GM23338 (cell line): ENCODE data around the gene DOCK3. TPM values are rescaled to one million over a fixed set of nuclear protein-coding genes. Genes with fewer than 3 reads are reported as not detected.
A peak's percentile ranks its signal among the peaks of the same experiment; 100 is the strongest.

Experiments used
- ATAC-seq: fragments of 200-7000 bp; cut with Tn5 transposase; 3 replicates; pipeline ENCODE4 v1.9.1; 2020
- DNase-seq: peaks from one replicate; pipeline ENCODE4 v3.0.0-alpha.2; 2015; ENCODE audit warnings: low spot score
- H2AFZ ChIP-seq: fragments of 200-600 bp; sonication (generic); 2 replicates; pipeline ENCODE4 v1.8.0; 2016; ENCODE audit warnings: antibody characterized with exemption, mild to moderate bottlenecking, moderate library complexity
- H3F3A ChIP-seq: fragments of 200-600 bp; sonication (generic); replicated peaks from 2 replicates; pipeline ENCODE4 v1.8.0; 2017; ENCODE audit warnings: antibody characterized with exemption, mixed run types, low read depth
- H3K27ac ChIP-seq: fragments of 200-600 bp; sonication (generic); 2 replicates; pipeline ENCODE4 v1.6.1; 2016; ENCODE audit warnings: low read depth
- H3K27me3 ChIP-seq: fragments of 200-600 bp; sonication (generic); 2 replicates; pipeline ENCODE4 v1.8.0; 2016; ENCODE audit warnings: mild to moderate bottlenecking, mixed run types, moderate library complexity; ENCODE audit not compliant: insufficient read depth
- H3K36me3 ChIP-seq: fragments of 200-600 bp; sonication (generic); 2 replicates; pipeline ENCODE4 v1.8.0; 2016; ENCODE audit warnings: mild to moderate bottlenecking; ENCODE audit not compliant: insufficient read depth
- H3K4me1 ChIP-seq: fragments of 200-600 bp; sonication (generic); 2 replicates; pipeline ENCODE4 v1.8.0; 2016; ENCODE audit warnings: mild to moderate bottlenecking, moderate library complexity; ENCODE audit not compliant: insufficient read depth
- H3K4me2 ChIP-seq: fragments of 200-600 bp; sonication (generic); 2 replicates; pipeline ENCODE4 v1.7.1; 2017; ENCODE audit warnings: mixed run types
- H3K4me3 ChIP-seq: fragments of 200-600 bp; sonication (generic); 2 replicates; pipeline ENCODE4 v1.6.1; 2016; ENCODE audit warnings: mixed run types
- H3K79me2 ChIP-seq: fragments of 200-600 bp; sonication (generic); replicated peaks from 2 replicates; pipeline ENCODE4 v1.8.0; 2017; ENCODE audit warnings: mild to moderate bottlenecking; ENCODE audit not compliant: insufficient read depth
- H3K9me2 ChIP-seq: fragments of 200-600 bp; sonication (generic); 2 replicates; pipeline ENCODE4 v1.8.0; 2017; ENCODE audit not compliant: insufficient read depth
- H4K20me1 ChIP-seq: fragments of 200-600 bp; sonication (generic); replicated peaks from 2 replicates; pipeline ENCODE4 v1.8.0; 2017; ENCODE audit warnings: mild to moderate bottlenecking; ENCODE audit not compliant: insufficient read depth
- H3K27ac Mint-ChIP-seq: 2 replicates; pipeline ENCODE4 v1.8.0; 2020; ENCODE audit warnings: inconsistent platforms, mild to moderate bottlenecking, moderate library complexity, mixed read lengths
- H3K27me3 Mint-ChIP-seq: 3 replicates; pipeline ENCODE4 v1.8.0; 2022; ENCODE audit warnings: low read depth, mild to moderate bottlenecking, moderate library complexity, mixed read lengths, inconsistent platforms; ENCODE audit not compliant: insufficient read depth, poor library complexity
- H3K36me3 Mint-ChIP-seq: 3 replicates; pipeline ENCODE4 v1.8.0; 2021; ENCODE audit warnings: low read depth, mild to moderate bottlenecking, inconsistent platforms, moderate library complexity, mixed read lengths
- H3K4me1 Mint-ChIP-seq: 3 replicates; pipeline ENCODE4 v1.8.0; 2020; ENCODE audit warnings: mild to moderate bottlenecking, inconsistent platforms, mixed read lengths
- H3K4me3 Mint-ChIP-seq: 3 replicates; pipeline ENCODE4 v1.8.0; 2021; ENCODE audit warnings: moderate library complexity, mild to moderate bottlenecking, inconsistent platforms, mixed read lengths
- H3K9me3 Mint-ChIP-seq: 3 replicates; pipeline ENCODE4 v1.8.0; 2020; ENCODE audit warnings: moderate library complexity, mild to moderate bottlenecking, inconsistent platforms, mixed read lengths
- CREB1 ChIP-seq: fragments of 250-450 bp; sonication (Bioruptor Pico); IDR thresholded peaks from 2 replicates; pipeline ENCODE4 v1.5.0; 2020; ENCODE audit warnings: low read depth, mild to moderate bottlenecking, moderate library complexity
- ETS1 ChIP-seq: IDR thresholded peaks from 2 replicates; pipeline ENCODE4 v1.6.1; 2016; ENCODE audit warnings: antibody characterized with exemption
- EZH2phosphoT487 ChIP-seq: fragments of 200-600 bp; sonication (generic); IDR thresholded peaks from one replicate; pipeline ENCODE4 v1.8.1; 2018; ENCODE audit warnings: antibody characterized with exemption; ENCODE audit not compliant: unreplicated experiment
- JUNB ChIP-seq: IDR thresholded peaks from one replicate; pipeline ENCODE4 v1.6.1; 2016; ENCODE audit warnings: antibody characterized with exemption; ENCODE audit not compliant: unreplicated experiment
- POLR2AphosphoS5 ChIP-seq: IDR thresholded peaks from 2 replicates; pipeline ENCODE4 v1.6.1; 2016; ENCODE audit warnings: antibody characterized with exemption, low read depth
- REST ChIP-seq: IDR thresholded peaks from one replicate; pipeline ENCODE4 v1.6.1; 2018; ENCODE audit warnings: antibody characterized with exemption; ENCODE audit not compliant: unreplicated experiment
- STAT1 ChIP-seq: IDR thresholded peaks from one replicate; pipeline ENCODE4 v1.6.1; 2016; ENCODE audit warnings: antibody characterized with exemption; ENCODE audit not compliant: unreplicated experiment
- ZNF331 ChIP-seq: fragments of 250-450 bp; sonication (Bioruptor Pico); IDR thresholded peaks from 2 replicates; pipeline ENCODE4 v1.5.0; 2020; ENCODE audit warnings: low read depth, mild to moderate bottlenecking, moderate library complexity
- ZNF462 ChIP-seq: fragments of 250-450 bp; sonication (Bioruptor Pico); IDR thresholded peaks from 2 replicates; pipeline ENCODE4 v1.5.0; 2020; ENCODE audit warnings: mild to moderate bottlenecking, moderate library complexity
- polyA plus RNA-seq: library from polyadenylated mRNA; unstranded; fragments of >200 nt; fragmentation: Nextera tagmentation; extraction: Ambion mirVana; gene quantifications from 2 replicates; pipeline ENCODE4 v1.2.1, GENCODE V29; 2016
- total RNA-seq: library from RNA; depleted of rRNA; stranded (reverse); fragments of >200 nt; shearing (Covaris generic); gene quantifications from 2 replicates; pipeline ENCODE4 v1.2.3, GENCODE V29; 2014

The DOCK3 gene
- total and polyA plus RNA-seq, 2 experiments from 2014 or later, result 2.4 to 5.6 TPM

- ATAC-seq, result no peak
- Histone ChIP-seq H3K9me2 (no peaks in the 10 kb centered on the region), H4K20me1 (peaks cover 27% of the 10 kb centered on the region), H3F3A (peaks cover 9% of the 10 kb centered on the region; the same call in 1 of the 2 replicates), H3K79me2 (peaks cover 45% of the 10 kb centered on the region), H2AFZ (no peak overlapping the region), H3K27ac (no peak overlapping the region), H3K4me3 (no peak overlapping the region), H3K27me3 (no peaks in the 10 kb centered on the region), H3K4me2 (no peak overlapping the region), H3K4me1 (peaks cover 13% of the 10 kb centered on the region), H3K36me3 (peaks cover 15% of the 10 kb centered on the region)
- 0 out of 2 replicates have a peak, but pooled peaks have one; percentile 4 for TF ChIP-seq POLR2AphosphoS5
- no peak for TF ChIP-seq STAT1
- no peak overlapping the region for H3K4me3 Mint-ChIP-seq
- peaks cover 16% of the 10 kb centered on the region for H3K27me3 Mint-ChIP-seq
- DNase-seq, result no peak
- peaks cover 20% of the 10 kb centered on the region; the same call in 2 of the 3 replicates for H3K9me3 Mint-ChIP-seq
- peak overlapping the region; percentile 0; the same call in 1 of the 2 replicates for H3K27ac Mint-ChIP-seq
- H3K4me1 Mint-ChIP-seq, result peaks cover 30% of the 10 kb centered on the region
- H3K36me3 Mint-ChIP-seq, result peaks cover 60% of the 10 kb centered on the region
These were observed 721.7 kb downstream of the DOCK3 start for GRCh38 chr3:51396401-51396800.

GRCh38 chr3:51397392-51397791 lies 722.7 kb downstream of the DOCK3 start:
- Histone ChIP-seq H3K4me3 (no peak overlapping the region), H3F3A (peaks cover 9% of the 10 kb centered on the region; the same call in 1 of the 2 replicates), H4K20me1 (peaks cover 27% of the 10 kb centered on the region), H3K36me3 (peaks cover 15% of the 10 kb centered on the region), H3K4me2 (no peak overlapping the region), H3K9me2 (no peaks in the 10 kb centered on the region), H3K27ac (peak overlapping the region; percentile 72), H3K27me3 (no peaks in the 10 kb centered on the region), H3K79me2 (peaks cover 36% of the 10 kb centered on the region), H2AFZ (no peak overlapping the region), H3K4me1 (peaks cover 9% of the 10 kb centered on the region)
- Mint-ChIP-seq H3K27ac (peak overlapping the region; percentile 65; the same call in 1 of the 2 replicates), H3K4me1 (peaks cover 30% of the 10 kb centered on the region), H3K27me3 (peaks cover 14% of the 10 kb centered on the region), H3K4me3 (no peak overlapping the region), H3K9me3 (peaks cover 18% of the 10 kb centered on the region; the same call in 1 of the 3 replicates), H3K36me3 (peaks cover 59% of the 10 kb centered on the region)
- DNase-seq, result no peak
- peak; percentile 62 for ATAC-seq
- TF ChIP-seq CREB1 (CRISPR knock-in tag) (no peak), ZNF462 (CRISPR knock-in tag) (no peak), ETS1 (no peak), POLR2AphosphoS5 (no peak), EZH2phosphoT487 (no peak), REST (no peak), ZNF331 (no peak), JUNB (no peak)
